ENCODE data around the gene PRKACG.

PRKACG gene

GRCh38 chr9:68966496-68966944, 47.4 kb downstream of the PRKACG start:
- H3K4me3 ChIP-seq (ENCODE audit: low read depth, low read length), result no peak overlapping the region
- ChIA-PET CTCF (no interaction called here), POLR2A (no interaction called here)
- no peak for TF ChIP-seq CTCF (IDR thresholded peaks at IDR 0.05; ENCODE audit: insufficient read depth, low read length, missing control alignments)
- DNase-seq (ENCODE audit: low read depth, low spot score), result no peak

GRCh38 chr9:68964765-68965164, 49.1 kb downstream of the PRKACG start:
- ChIA-PET POLR2A (no interaction called here), CTCF (no interaction called here)
- no peak for DNase-seq (ENCODE audit: low read depth, low spot score)
- H3K4me3 ChIP-seq (ENCODE audit: low read depth, low read length), result no peak overlapping the region
- no peak for TF ChIP-seq CTCF (IDR thresholded peaks at IDR 0.05; ENCODE audit: insufficient read depth, low read length, missing control alignments)

GRCh38 chr9:68964102-68964541, 49.8 kb downstream of the PRKACG start:
- no peak for TF ChIP-seq CTCF (IDR thresholded peaks at IDR 0.05; ENCODE audit: insufficient read depth, low read length, missing control alignments)
- no peak for DNase-seq (ENCODE audit: low read depth, low spot score)
- CTCF ChIA-PET, result no interaction called here
- POLR2A ChIA-PET, result no interaction called here
- H3K4me3 ChIP-seq (ENCODE audit: low read depth, low read length), result no peak overlapping the region

- ChIA-PET POLR2A (no interaction called here), CTCF (no interaction called here)
- no peak overlapping the region for H3K4me3 ChIP-seq (ENCODE audit: low read depth, low read length)
- DNase-seq (ENCODE audit: low read depth, low spot score), result no peak
- no peak for TF ChIP-seq CTCF (IDR thresholded peaks at IDR 0.05; ENCODE audit: insufficient read depth, low read length, missing control alignments)
These were observed 50.5 kb downstream of the PRKACG start for GRCh38 chr9:68963416-68963815.
